IMR-90 (cell line): ENCODE data around the gene SLC16A7. TPM values are rescaled to one million over a fixed set of nuclear protein-coding genes. Genes with fewer than 3 reads are reported as not detected.

ENCODE experiments used
- ATAC-seq: fragments of 200-7000 bp; cut with Tn5 transposase; 2 replicates; pipeline ENCODE4 v1.9.1; 2020; ENCODE audit warnings: low read depth, mild to moderate bottlenecking, moderate library complexity
- BruUV-seq: library from RNA; stranded (reverse); fragments of 400-500 nt; replicated peaks from 2 replicates; lab custom pipeline; 2021; lab: Mats Ljungman, UMichigan
- CTCF ChIA-PET: fragments of 300-600 bp; formaldehyde crosslinking; extraction: SDS; loops from one replicate; lab custom pipeline; 2021; ENCODE audit warnings: antibody characterized with exemption; lab: Yijun Ruan, JAX
- POLR2A ChIA-PET: fragments of 300-600 bp; sonication (Branson Sonifier 250); formaldehyde crosslinking; loops from one replicate; lab custom pipeline; 2022; ENCODE audit warnings: antibody characterized with exemption; ENCODE audit not compliant: unreplicated experiment; lab: Charles Lee
- DNase-seq: peaks from one replicate; pipeline ENCODE4 v3.0.0; 2013
- H2AFZ ChIP-seq: replicated peaks from 2 replicates; pipeline ENCODE3; 2013; ENCODE audit warnings: low read length, mild to moderate bottlenecking; ENCODE audit not compliant: poor library complexity
- H2AK5ac ChIP-seq: 2 replicates; pipeline ENCODE4 v1.6.1; 2013; ENCODE audit warnings: low read depth, low read length, inconsistent platforms
- H2AK9ac ChIP-seq: replicated peaks from 2 replicates; pipeline ENCODE3; 2013; ENCODE audit warnings: mild to moderate bottlenecking, low read depth, low read length, moderate library complexity; ENCODE audit not compliant: poor library complexity
- H2BK120ac ChIP-seq: 2 replicates; pipeline ENCODE4 v1.6.1; 2013; ENCODE audit warnings: low read depth, low read length, inconsistent platforms
- H2BK15ac ChIP-seq: 3 replicates; pipeline ENCODE4 v1.6.1; 2013; ENCODE audit warnings: low read depth, low read length, inconsistent platforms
- H2BK20ac ChIP-seq: 2 replicates; pipeline ENCODE4 v1.6.1; 2013; ENCODE audit warnings: low read depth, mild to moderate bottlenecking, inconsistent platforms, low read length, moderate library complexity
- H2BK5ac ChIP-seq: 2 replicates; pipeline ENCODE4 v1.6.1; 2013; ENCODE audit warnings: mild to moderate bottlenecking, low read depth, low read length, inconsistent platforms; ENCODE audit not compliant: poor library complexity, severe bottlenecking
- H3K14ac ChIP-seq: replicated peaks from 2 replicates; pipeline ENCODE4 v1.6.1; 2013; ENCODE audit warnings: low read depth, low read length, inconsistent platforms
- H3K18ac ChIP-seq: 2 replicates; pipeline ENCODE4 v1.6.1; 2013; ENCODE audit warnings: low read depth, low read length, control low read depth
- H3K23ac ChIP-seq: 2 replicates; pipeline ENCODE4 v1.6.1; 2013; ENCODE audit warnings: low read depth, low read length, inconsistent platforms
- H3K27ac ChIP-seq: 2 replicates; pipeline ENCODE4 v1.5.1; 2013; ENCODE audit warnings: mild to moderate bottlenecking, control low read depth, low read length; ENCODE audit not compliant: insufficient read depth
- H3K27me3 ChIP-seq: 2 replicates; pipeline ENCODE4 v1.6.1; 2013; ENCODE audit warnings: low read length; ENCODE audit not compliant: control insufficient read depth, insufficient read depth
- H3K36me3 ChIP-seq: 2 replicates; pipeline ENCODE4 v1.6.1; 2013; ENCODE audit warnings: low read length, mixed read lengths; ENCODE audit not compliant: control insufficient read depth, insufficient read depth
- H3K4ac ChIP-seq: 2 replicates; pipeline ENCODE4 v1.6.1; 2013; ENCODE audit warnings: low read depth, low read length, inconsistent platforms
- H3K4me1 ChIP-seq: 2 replicates; pipeline ENCODE4 v1.6.1; 2013; ENCODE audit warnings: low read length, mixed read lengths; ENCODE audit not compliant: control insufficient read depth, insufficient read depth
- H3K4me2 ChIP-seq: 2 replicates; pipeline ENCODE4 v1.6.1; 2013; ENCODE audit warnings: low read depth, mild to moderate bottlenecking, control low read depth, low read length, moderate library complexity
- H3K4me3 ChIP-seq: 2 replicates; pipeline ENCODE4 v1.5.1; 2013; ENCODE audit warnings: low read depth, mild to moderate bottlenecking, control low read depth, low read length, moderate library complexity; ENCODE audit not compliant: insufficient read depth
- H3K56ac ChIP-seq: 2 replicates; pipeline ENCODE4 v1.6.1; 2013; ENCODE audit warnings: low read length, inconsistent platforms; ENCODE audit not compliant: insufficient read depth; ENCODE audit errors: extremely low read depth
- H3K79me1 ChIP-seq, 2 experiments: 2 replicates each; pipeline ENCODE4 v1.6.1; 2013; ENCODE audit warnings: low read length in 2 of 2, inconsistent platforms in 1 of 2, low read depth in 1 of 2
- H3K9ac ChIP-seq: 2 replicates; pipeline ENCODE4 v1.6.1; 2013; ENCODE audit warnings: low read depth, low read length, control low read depth
- H3K9me1 ChIP-seq: 2 replicates; pipeline ENCODE4 v1.6.1; 2013; ENCODE audit warnings: low read length, inconsistent platforms; ENCODE audit not compliant: insufficient read depth
- H3K9me3 ChIP-seq: 2 replicates; pipeline ENCODE4 v1.6.1; 2013; ENCODE audit warnings: low read length; ENCODE audit not compliant: control insufficient read depth, insufficient read depth
- H4K20me1 ChIP-seq: 2 replicates; pipeline ENCODE4 v1.6.1; 2013; ENCODE audit warnings: low read length, inconsistent platforms; ENCODE audit not compliant: insufficient read depth
- H4K5ac ChIP-seq: 2 replicates; pipeline ENCODE4 v1.6.1; 2013; ENCODE audit warnings: mild to moderate bottlenecking, low read depth, low read length, control low read depth
- H4K8ac ChIP-seq, 2 experiments: 2 replicates each; pipeline ENCODE4 v1.6.1; 2013; ENCODE audit warnings: low read depth in 2 of 2, low read length in 2 of 2, control low read depth in 1 of 2, inconsistent platforms in 1 of 2
- H4K91ac ChIP-seq: 2 replicates; pipeline ENCODE4 v1.6.1; 2013; ENCODE audit warnings: low read depth, low read length, inconsistent platforms; ENCODE audit not compliant: insufficient read depth
- CEBPB ChIP-seq: IDR thresholded peaks from 2 replicates; pipeline ENCODE4 v1.6.1; 2012; ENCODE audit warnings: low read depth, low read length, improper control_type of control experiment
- FOS ChIP-seq: fragments of 150-350 bp; IDR thresholded peaks from 2 replicates; pipeline ENCODE4 v1.6.1; 2016; ENCODE audit warnings: low read depth, low read length
- NFE2L2 ChIP-seq: fragments of 150-350 bp; IDR thresholded peaks from 2 replicates; pipeline ENCODE4 v1.6.1; 2016; ENCODE audit warnings: low read depth, mild to moderate bottlenecking, low read length
- POLR2A ChIP-seq: IDR thresholded peaks from 2 replicates; pipeline ENCODE4 v1.6.1; 2012; ENCODE audit warnings: mild to moderate bottlenecking, low read depth, low read length
- WGBS, 2 experiments: methylation state at CpG; one replicate each; pipeline versions ENCODE4 v1.1.5 to v1.1.7; 2013; ENCODE audit warnings: missing lambda C conversion rate in 2 of 2; ENCODE audit not compliant: insufficient read length in 1 of 2; ENCODE audit errors: extremely low coverage in 2 of 2; 5-methylcytosine and 5-hydroxymethylcytosine counted together
- dilution Hi-C: fragments of 300-500 bp; cut with HindIII; formaldehyde crosslinking; loops from one replicate; pipeline ENCODE4 v1.14.3; 2018; ENCODE audit warnings: low sequenced_read_pairs; ENCODE audit not compliant: unreplicated experiment
- in situ Hi-C: fragments of 300-500 bp; cut with MboI; formaldehyde crosslinking; loops from 3 replicates; pipeline ENCODE4 v1.14.3; 2019; ENCODE audit warnings: low sequenced_read_pairs, inconsistent platforms, mixed read lengths
- intact Hi-C: fragments of 100-400 bp; cut with micrococcal nuclease; formaldehyde crosslinking; loops from 2 replicates; pipeline ENCODE4 v1.10.0; 2022
- polyA plus RNA-seq, 3 experiments: library from polyadenylated mRNA; depleted of rRNA; stranded (reverse); fragments of >200 nt; gene quantifications; 2 replicates each; pipeline ENCODE4 v1.2.3, GENCODE V29; 2012; ENCODE audit warnings: low replicate concordance in 1 of 3
- total RNA-seq: library from RNA; depleted of rRNA; stranded (reverse); fragments of >200 nt; gene quantifications from 2 replicates; pipeline ENCODE4 v1.2.3, GENCODE V29; 2012

The SLC16A7 gene
- total and polyA plus RNA-seq, 2 of the 4 experiments (the other 2 are of a cell fraction): 2.6 to 21.5 TPM

GRCh38 chr12:59737725-59738463, 142.1 kb downstream of the SLC16A7 start:
- H3K14ac ChIP-seq: no peak overlapping the region; the same call in 1 of the 2 replicates
- H4K8ac ChIP-seq: peak overlapping the region in 1 of 2 experiments; percentile 20; a peak in 1 of 4 replicates
- H3K4me3 ChIP-seq: no peak overlapping the region
- peak overlapping the region; percentile 56; the same call in 1 of the 2 replicates for H3K4ac ChIP-seq
- no peak overlapping the region for H2AFZ ChIP-seq
- POLR2A ChIA-PET: no interaction called here
- CTCF ChIA-PET: interaction anchor here (0.6 kb wide), 1 partner anchor 221 kb away, joined by 3 read pairs; no protein-coding TSS in a partner anchor
- peak overlapping the region; percentile 6; the same call in 1 of the 2 replicates for H2BK20ac ChIP-seq
- H3K18ac ChIP-seq: peak overlapping the region; percentile 84; the same call in 1 of the 2 replicates
- no peak overlapping the region for H2AK5ac ChIP-seq
- peak overlapping the region; percentile 91; the same call in 1 of the 2 replicates for H3K4me2 ChIP-seq
- H2BK15ac ChIP-seq: no peak overlapping the region
- H4K20me1 ChIP-seq: no peaks in the 10 kb centered on the region
- DNase-seq (peak; percentile 46), ATAC-seq (peak; percentile 22; the same call in 1 of the 2 replicates)
- no TSS peak for BruUV-seq
- H3K4me1 ChIP-seq: peaks cover 3% of the 10 kb centered on the region
- no peaks in the 10 kb centered on the region for H3K27me3 ChIP-seq
- WGBS, 2 experiments: no CpG with 5 or more reads among the region's 3 CpGs
- H3K79me1 ChIP-seq: no peaks in the 10 kb centered on the region
- H2AK9ac ChIP-seq: no peak overlapping the region
- TF ChIP-seq NFE2L2 (no peak), FOS (no peak), CEBPB (peak; percentile 55), POLR2A (no peak)
- H3K9ac ChIP-seq: no peak overlapping the region
- no peaks in the 10 kb centered on the region for H3K9me3 ChIP-seq
- no peak overlapping the region; the same call in 1 of the 2 replicates for H3K23ac ChIP-seq
- in situ Hi-C loops (no loop called here), dilution Hi-C loops (no loop called here), intact Hi-C loops (loop anchor here (2.0 to 5.0 kb wide), 2 partner anchors 41 to 141 kb away; partner anchors contain the start of gene SLC16A7)
- peak overlapping the region; percentile 78; the same call in 1 of the 2 replicates for H4K5ac ChIP-seq
- H2BK5ac ChIP-seq: peak overlapping the region; percentile 68
- 0 out of 2 replicates have a peak overlapping the region, but pooled peaks have one; percentile 4 for H2BK120ac ChIP-seq
- no peaks in the 10 kb centered on the region for H3K36me3 ChIP-seq
- peak overlapping the region; percentile 9; the same call in 1 of the 2 replicates for H3K27ac ChIP-seq
- no peak overlapping the region for H4K91ac ChIP-seq
- no peak overlapping the region for H3K56ac ChIP-seq
- H3K9me1 ChIP-seq: no peaks in the 10 kb centered on the region; the same call in 1 of the 2 replicates
